GM21447 (cell line): ENCODE measurements around the gene IL15.
"Not testable (repeated sequence)": the region's sequence is repeated elsewhere in the genome, so short reads cannot be mapped to it uniquely, and the experiment has no call there.

ENCODE experiments used
- ATAC-seq: cut with Tn5 transposase; IDR thresholded peaks from one replicate; pipeline ENCODE4 v1.9.1; 2021; ENCODE audit not compliant: unreplicated experiment

Gene IL15

DNA sequence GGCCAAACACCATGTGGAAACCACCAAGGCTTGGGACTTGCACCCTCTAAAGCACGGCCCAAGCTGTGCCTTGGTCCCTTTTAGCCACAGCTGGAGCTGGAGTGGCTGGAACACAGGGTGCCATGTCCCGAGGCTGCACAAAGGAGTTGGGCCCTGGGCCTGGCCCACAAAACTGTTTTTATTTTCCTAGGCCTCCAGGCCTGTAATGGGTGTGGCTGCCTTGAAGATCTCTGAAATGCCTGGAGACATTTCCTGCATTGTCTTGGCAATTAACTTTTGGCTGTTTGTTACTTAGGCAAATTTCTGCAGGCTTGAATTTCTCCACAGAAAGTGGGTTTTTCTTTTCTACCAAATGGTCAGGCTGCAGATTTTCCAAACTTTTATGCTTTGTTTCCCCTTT, 55.7 kb downstream of the IL15 start:
- ATAC-seq: no peak

DNA sequence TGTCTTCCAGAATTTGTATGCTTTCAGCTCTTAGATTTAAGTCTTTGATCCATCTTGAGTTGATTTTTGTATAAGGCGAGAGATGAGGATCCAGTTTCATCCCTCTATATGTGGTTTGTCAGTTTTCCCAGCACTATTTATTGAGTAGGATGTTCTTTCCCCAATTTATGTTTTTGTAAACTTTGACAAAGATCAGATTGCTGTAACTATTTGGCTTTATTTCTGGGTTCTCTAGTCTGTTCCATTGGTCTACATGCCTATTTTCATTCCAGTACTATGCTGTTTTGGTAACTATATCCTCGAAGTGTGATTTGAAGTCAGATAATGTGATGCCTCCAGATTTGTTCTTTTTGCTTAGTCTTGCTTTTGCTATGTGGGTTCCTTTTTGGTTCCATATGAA, 60.7 kb downstream of the IL15 start:
- no peak for ATAC-seq

- no peak for ATAC-seq
Observed at GRCh38 chr4:141702472-141703182, 66.2 kb downstream of the IL15 start.

GRCh38 chr4:141703497-141703896, 67.1 kb downstream of the IL15 start:
- ATAC-seq: no peak

GRCh38 chr4:141705048-141705746, 68.8 kb downstream of the IL15 start:
- peak; percentile 74 for ATAC-seq

DNA sequence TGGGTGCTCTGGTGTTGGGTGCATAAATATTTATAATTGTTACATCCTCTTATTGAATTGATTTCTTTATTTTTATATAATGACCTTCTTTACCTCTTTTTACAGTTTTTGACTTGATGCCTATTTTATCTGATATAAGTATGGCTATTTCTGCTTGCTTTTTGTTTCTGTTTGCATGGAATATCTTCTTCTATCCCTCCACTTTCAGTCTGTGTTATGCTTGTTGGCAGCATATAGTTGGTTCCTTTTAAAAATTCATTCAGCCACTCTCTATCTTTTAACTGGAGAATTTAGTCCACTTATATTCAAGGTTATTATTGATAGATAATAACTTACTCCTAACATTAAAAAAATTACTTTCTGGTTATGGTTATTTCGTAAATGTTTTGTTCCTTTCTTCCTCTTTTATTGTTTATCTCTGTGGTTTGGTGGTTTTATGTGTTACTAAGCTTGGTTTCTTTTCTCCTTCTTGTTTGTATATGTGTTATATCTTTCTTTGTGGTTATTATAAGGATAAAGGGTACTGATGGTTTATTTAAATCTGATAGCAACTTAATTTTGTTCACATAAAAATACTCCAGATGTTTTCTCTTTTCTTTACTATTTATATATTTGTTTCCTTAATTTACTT, 69.5 kb downstream of the IL15 start:
- ATAC-seq: peak; percentile 71

- no peak for ATAC-seq
Observed at GRCh38 chr4:141706445-141706844, 70.1 kb downstream of the IL15 start.

GRCh38 chr4:141711211-141711610, 74.8 kb downstream of the IL15 start:
- no peak for ATAC-seq

DNA sequence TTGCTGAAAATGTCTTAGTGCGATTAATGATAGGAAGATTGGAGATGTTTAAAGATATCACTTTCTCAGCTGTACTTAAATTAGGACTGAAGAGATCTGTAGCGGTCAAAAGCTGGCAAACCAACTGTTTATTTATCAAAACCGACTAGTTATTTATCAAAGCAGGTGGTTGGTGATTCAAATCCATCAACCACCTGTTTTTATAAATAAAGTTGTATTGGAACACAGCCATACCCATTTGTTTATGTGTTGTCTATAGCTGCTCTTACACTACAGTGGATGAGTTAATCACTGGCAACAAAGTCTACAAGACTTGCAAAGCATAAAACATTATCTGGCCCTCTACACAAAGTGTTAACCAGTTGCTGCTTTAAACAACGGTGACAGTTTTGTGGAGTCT, 76.8 kb downstream of the IL15 start:
- ATAC-seq: no peak

DNA sequence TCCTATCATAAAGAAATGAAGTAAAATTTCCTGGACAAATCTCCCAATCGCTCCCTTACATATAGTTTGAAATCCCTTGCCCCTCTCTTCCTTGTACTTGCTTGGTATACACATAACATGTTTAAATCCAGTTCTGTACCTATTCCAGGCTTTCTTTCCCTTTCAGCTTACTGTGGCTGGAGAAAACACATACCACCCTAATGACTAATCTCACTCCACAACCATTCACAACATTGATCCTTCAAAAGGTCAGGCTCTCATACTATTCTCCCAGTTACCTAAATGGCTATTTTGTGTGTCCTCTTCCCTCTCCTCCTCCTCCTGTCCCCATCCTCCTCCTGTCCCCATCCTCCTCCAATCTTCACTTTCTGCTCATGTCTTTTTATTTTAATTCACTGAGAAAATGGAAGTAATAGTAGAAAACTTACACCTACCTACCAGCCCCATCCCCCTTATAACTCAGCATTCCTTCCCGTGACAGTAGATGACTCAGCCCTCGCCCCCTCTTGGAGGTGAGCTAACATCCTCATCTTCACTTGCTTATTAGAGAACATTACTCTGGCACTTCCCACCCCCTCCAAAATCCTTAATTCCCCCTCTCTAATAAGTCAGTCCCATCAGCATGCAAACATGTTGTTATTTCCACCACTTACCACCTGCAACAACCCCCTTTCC, 77.5 kb downstream of the IL15 start:
- ATAC-seq: no peak

DNA sequence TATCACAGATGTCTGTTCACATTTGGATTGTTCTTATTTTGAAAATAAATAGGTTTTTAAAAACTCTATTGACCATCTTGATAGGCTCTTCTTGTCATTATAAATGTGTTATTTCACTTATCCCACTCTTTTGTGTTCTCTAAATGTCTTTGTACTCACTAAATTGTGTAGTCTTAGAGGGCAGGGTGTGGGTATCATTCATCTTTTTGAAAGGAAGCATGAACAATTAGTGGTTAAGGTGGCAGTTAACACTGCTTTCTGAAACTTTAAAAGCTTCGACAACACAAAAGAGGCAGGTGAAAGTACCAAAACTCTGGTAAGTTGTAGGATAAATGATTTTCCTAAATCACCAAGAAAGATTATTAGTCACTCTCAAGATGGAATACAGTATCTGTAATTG, 83.2 kb downstream of the IL15 start:
- no peak for ATAC-seq

DNA sequence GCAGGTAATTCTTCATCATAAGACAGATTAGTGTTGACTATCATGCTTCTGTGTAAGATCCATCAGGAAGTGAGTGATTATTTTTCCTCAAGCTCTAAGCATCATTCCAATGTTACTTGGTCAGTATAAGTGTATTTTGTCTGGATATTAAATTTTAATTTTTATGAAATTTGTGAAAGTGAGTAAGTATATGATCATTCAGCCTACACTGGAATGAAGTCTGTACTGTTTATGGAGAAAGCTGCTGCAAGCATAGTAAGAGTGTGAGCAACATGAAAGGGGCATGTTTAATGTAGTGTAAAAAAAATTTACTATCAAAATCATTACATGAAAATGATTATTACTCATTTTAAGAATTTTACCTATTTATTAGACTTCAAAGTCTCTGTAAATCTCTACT, 84.8 kb downstream of the IL15 start:
- no peak for ATAC-seq

DNA sequence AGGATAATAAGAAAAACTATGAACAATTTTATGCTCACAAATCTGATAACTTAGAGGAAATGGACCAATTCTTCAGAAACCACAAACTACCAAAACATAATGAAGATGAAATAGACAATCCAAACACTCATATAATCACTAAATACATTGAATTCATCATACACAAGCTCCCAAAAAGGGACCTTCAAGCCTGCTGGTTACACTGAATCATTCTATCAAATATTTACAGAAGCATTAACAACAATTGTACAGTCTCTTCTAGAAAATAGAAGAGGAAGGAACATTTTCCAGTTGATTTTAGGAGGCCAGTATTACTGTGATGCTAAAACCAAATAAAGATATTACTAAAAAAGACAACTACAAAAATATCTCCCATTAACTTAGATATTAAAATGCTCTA, 88.3 kb downstream of the IL15 start:
- ATAC-seq: no peak

GRCh38 chr4:141727420-141727819, 91.0 kb downstream of the IL15 start:
- ATAC-seq: no peak

GRCh38 chr4:141730805-141731204, 94.4 kb downstream of the IL15 start:
- peak; percentile 52 for ATAC-seq

DNA sequence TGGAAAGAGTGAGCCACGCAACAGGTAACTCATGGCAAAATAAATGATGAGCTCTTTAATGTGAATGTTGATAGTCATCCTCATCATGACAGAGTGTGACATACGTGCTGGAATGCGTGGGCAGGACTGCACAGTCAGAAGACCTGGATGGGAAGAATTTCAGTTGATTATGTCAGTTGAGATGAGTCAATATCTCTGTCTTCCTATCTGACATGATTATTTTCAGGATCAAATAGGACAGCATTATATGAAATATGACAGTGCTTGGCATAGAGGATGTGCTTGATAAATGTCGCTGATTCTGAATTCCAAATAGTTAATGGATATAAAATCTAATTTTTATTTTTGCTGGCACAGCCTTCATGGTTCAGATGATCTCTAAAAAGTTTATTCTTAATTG, 95.1 kb downstream of the IL15 start:
- no peak for ATAC-seq

- no peak for ATAC-seq
Observed at GRCh38 chr4:141739636-141740035, 103.3 kb downstream of the IL15 start.

DNA sequence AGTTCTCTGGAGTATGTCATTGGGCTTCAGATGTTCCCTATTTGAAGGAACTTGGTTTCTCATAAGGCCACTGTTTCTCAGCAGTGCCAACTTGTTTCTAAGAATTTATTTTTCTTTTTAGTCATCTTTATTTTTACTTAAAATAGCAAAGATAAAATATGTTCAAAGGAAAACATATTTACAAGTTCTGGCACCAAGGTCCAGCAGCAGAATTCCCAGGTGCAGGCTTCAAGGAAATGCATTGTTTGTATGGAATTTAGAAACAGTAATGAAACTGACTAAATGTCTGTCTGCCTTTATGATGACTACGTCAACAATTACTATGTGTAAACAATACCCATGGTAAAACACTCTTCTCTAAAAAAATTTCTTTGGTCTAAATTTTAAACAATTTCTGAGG, 109.6 kb downstream of the IL15 start:
- ATAC-seq: no peak

DNA sequence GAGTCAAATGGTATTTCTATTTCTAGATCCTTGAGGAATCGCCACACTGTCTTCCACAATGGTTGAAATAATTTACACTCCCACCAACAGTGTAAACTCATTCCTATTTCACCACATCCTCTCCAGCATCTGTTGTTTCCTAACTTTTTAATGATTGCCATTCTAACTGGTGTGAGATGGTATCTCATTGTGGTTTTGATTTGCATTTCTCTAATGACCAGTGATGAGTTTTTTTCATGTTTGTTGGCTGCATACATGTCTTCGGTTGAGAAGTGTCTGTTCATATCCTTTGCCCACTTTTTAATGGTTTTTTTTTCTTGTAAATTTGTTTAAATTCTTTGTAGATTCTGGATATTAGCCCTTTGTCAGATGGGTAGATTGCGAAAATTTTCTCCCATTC, 115.4 kb downstream of the IL15 start:
- ATAC-seq: not testable (repeated sequence)

DNA sequence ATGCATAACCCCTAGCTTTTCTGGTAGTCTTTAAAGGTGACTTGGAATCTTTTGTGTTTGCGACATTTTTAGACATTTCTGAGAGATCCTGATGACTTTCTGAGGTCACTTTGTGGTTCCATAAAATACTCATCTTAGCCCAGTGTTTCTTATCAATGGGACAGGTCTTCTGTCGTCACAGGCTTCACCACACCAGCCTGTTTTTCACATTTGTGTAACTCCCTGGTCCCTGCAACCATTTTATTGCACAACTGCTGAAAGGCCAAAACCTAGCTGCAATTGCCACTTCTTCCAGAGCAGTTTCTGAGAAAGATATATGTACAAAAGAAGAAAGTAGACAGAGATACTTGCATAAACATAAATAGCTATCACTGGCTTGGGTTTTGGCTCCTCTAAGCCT, 120.9 kb downstream of the IL15 start:
- no peak for ATAC-seq

- no peak for ATAC-seq
Observed at GRCh38 chr4:141759796-141760425, 123.5 kb downstream of the IL15 start.
